ENCODE results near the gene RPL22.

GRCh38 chr1:6170116-6170741 lies 29.2 kb downstream of the RPL22 start:
- TF ChIP-seq, protein P1, sequence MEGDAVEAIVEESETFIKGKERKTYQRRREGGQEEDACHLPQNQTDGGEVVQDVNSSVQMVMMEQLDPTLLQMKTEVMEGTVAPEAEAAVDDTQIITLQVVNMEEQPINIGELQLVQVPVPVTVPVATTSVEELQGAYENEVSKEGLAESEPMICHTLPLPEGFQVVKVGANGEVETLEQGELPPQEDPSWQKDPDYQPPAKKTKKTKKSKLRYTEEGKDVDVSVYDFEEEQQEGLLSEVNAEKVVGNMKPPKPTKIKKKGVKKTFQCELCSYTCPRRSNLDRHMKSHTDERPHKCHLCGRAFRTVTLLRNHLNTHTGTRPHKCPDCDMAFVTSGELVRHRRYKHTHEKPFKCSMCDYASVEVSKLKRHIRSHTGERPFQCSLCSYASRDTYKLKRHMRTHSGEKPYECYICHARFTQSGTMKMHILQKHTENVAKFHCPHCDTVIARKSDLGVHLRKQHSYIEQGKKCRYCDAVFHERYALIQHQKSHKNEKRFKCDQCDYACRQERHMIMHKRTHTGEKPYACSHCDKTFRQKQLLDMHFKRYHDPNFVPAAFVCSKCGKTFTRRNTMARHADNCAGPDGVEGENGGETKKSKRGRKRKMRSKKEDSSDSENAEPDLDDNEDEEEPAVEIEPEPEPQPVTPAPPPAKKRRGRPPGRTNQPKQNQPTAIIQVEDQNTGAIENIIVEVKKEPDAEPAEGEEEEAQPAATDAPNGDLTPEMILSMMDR (IDR thresholded peaks at IDR 0.05 in 8 of 11, conservative IDR thresholded peaks at IDR 0.05 in 3 of 11) = no peak
- TF ChIP-seq POLR2AphosphoS5 (IDR thresholded peaks at IDR 0.05) (no peak), POLR2A (IDR thresholded peaks at IDR 0.05) (no peak)

Measured in spleen (tissue), 7 donors.